ENCODE measurements around the gene FYN.

DNA sequence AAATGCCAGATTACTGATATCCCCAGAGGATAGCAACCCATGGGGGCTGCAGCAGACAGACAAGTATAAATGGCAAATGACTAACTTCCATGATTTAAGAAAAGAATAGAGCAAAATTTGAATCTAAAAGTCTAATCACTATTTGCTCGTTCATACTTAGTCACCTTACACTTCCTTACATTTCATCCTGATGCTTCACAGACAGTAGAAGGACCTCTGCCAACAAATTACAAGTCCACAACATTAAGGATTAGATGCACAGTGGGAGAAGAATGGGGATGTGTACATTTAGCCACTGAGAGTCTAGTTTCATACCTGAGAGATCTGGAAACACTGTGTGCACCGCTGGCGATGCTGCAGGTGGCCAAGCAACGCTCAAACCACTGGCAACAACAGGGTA is 72.4 kb downstream of the FYN start:
- TF ChIP-seq, protein P1, sequence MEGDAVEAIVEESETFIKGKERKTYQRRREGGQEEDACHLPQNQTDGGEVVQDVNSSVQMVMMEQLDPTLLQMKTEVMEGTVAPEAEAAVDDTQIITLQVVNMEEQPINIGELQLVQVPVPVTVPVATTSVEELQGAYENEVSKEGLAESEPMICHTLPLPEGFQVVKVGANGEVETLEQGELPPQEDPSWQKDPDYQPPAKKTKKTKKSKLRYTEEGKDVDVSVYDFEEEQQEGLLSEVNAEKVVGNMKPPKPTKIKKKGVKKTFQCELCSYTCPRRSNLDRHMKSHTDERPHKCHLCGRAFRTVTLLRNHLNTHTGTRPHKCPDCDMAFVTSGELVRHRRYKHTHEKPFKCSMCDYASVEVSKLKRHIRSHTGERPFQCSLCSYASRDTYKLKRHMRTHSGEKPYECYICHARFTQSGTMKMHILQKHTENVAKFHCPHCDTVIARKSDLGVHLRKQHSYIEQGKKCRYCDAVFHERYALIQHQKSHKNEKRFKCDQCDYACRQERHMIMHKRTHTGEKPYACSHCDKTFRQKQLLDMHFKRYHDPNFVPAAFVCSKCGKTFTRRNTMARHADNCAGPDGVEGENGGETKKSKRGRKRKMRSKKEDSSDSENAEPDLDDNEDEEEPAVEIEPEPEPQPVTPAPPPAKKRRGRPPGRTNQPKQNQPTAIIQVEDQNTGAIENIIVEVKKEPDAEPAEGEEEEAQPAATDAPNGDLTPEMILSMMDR (IDR thresholded peaks at IDR 0.05; ENCODE audit: low read depth, low read length, poor library complexity, severe bottlenecking) = no peak
- TF ChIP-seq EZH2phosphoT487 (IDR thresholded peaks at IDR 0.05; ENCODE audit: borderline replicate concordance, low read length) = no peak

Data from DOHH2 (cell line).